Esophagus squamous epithelium (tissue), 4 donors: ENCODE measurements around the gene CRHR2.

Experiments used
- CTCF ChIP-seq, 6 experiments: fragments of 450-650 bp in 4 of 6; fragments of 200-600 bp in 2 of 6; sonication (generic) in 2 of 6; IDR thresholded peaks; one replicate each; pipeline ENCODE4 v1.5.1; 2016 to 2019; ENCODE audit warnings: antibody characterized with exemption in 6 of 6, mild to moderate bottlenecking in 4 of 6, moderate library complexity in 4 of 6
- POLR2A ChIP-seq, 4 donors: fragments of 450-650 bp; IDR thresholded peaks; one replicate each; pipeline ENCODE4 v1.6.1; 2017; ENCODE audit warnings: antibody characterized with exemption in 4 of 4, mild to moderate bottlenecking in 4 of 4, moderate library complexity in 3 of 4

DNA sequence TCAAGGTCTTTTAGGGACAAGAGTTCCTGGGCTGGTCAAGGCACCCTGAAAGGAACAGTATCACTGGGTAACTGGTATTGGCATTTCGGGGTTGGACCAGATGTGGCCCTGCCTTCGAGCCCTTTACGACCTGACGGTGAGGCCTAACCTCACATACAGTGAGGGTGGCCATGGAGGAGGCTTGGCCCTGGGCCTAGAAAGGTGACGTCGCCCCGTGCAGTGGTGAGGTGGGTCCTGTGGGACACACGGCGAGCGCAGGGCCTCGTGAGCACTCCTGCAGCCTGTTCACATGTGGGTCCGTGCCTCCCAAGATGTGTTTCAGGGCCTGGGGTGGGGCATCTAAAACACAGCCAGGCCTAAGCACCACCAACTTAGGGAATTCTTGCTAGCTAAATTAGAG, 36.1 kb downstream of the CRHR2 start:
- TF ChIP-seq CTCF (IDR thresholded peaks at IDR 0.05) (no peak), POLR2A (IDR thresholded peaks at IDR 0.05) (no peak)
